GM18867 (cell line): Measurements from ENCODE around the gene MOXD1.
"Not testable (repeated sequence)": the region's sequence is repeated elsewhere in the genome, so short reads cannot be mapped to it uniquely, and the experiment has no call there.

Source experiments
- ATAC-seq: cut with Tn5 transposase; IDR thresholded peaks from one replicate; pipeline ENCODE4 v1.9.1; 2021; ENCODE audit warnings: mild to moderate bottlenecking, moderate library complexity; ENCODE audit not compliant: unreplicated experiment

Gene MOXD1

DNA sequence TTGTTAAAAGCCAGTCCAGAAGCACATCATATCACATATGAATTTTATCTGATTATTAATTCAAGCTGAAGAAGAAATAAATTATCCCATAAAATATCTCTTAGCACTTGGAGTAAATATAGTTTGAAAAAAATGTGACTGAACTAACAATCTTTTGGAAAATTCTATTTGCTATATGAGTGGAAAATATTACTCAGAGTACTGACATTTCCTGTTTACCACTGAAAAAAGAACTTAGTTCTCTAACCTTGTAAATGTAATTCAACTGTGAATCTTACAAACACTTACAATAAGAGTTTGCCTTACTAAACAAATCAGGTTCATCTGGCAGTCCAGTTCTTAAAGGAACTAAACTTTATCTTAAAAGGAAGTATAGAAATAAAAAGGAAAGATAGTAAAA is 44.2 kb downstream of the MOXD1 start:
- no peak for ATAC-seq

- ATAC-seq: peak; percentile 57
Observed at GRCh38 chr6:132354517-132355167, 46.6 kb downstream of the MOXD1 start.

- ATAC-seq: not testable (repeated sequence)
Observed at GRCh38 chr6:132351986-132352385, 49.3 kb downstream of the MOXD1 start.

GRCh38 chr6:132348231-132348630 is 53.0 kb downstream of the MOXD1 start:
- ATAC-seq: no peak

- ATAC-seq: no peak
Observed at GRCh38 chr6:132344811-132345210, 56.5 kb downstream of the MOXD1 start.

- ATAC-seq: no peak
Observed at GRCh38 chr6:132341646-132342045, 59.6 kb downstream of the MOXD1 start.

DNA sequence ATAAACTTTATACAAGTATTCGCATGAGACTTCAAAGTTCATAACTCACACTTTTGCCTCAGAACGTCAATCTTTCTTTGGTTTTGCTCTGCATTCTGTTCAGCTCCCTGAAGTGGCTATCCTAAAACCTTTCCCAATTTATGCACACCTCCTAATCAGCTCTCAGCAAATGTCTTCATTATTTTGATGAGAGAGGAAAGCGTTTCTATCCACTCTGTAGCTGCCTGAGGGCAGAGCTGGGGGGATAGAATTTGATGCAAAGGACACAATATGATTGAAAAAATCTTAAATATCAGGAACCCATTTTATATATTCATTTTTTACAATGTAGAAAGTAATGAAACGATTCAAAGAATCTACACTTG is 66.8 kb downstream of the MOXD1 start:
- no peak for ATAC-seq

- no peak for ATAC-seq
Observed at GRCh38 chr6:132333639-132334520, 67.4 kb downstream of the MOXD1 start.

GRCh38 chr6:132330759-132331158 is 70.5 kb downstream of the MOXD1 start:
- no peak for ATAC-seq

GRCh38 chr6:132322398-132322797 is 78.9 kb downstream of the MOXD1 start:
- ATAC-seq: no peak

DNA sequence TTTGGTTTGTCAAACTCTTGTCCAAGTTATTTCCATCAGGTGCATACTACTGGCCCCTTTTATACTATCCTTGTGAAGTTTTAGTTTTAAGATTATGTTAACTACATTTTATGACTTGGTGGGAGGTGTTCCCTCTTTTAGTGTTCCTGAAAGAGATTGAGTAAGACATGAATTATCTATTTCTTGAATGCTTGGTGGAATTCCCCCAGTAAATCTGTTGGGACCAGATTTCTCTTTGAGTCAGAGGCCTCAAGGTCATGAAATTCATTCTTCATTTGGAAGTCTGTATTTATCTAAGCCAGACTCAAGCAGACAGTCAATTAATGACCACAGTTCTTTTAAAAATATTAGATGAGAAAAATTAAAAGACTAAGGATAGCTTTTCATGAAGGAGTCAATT is 81.3 kb downstream of the MOXD1 start:
- ATAC-seq: no peak

DNA sequence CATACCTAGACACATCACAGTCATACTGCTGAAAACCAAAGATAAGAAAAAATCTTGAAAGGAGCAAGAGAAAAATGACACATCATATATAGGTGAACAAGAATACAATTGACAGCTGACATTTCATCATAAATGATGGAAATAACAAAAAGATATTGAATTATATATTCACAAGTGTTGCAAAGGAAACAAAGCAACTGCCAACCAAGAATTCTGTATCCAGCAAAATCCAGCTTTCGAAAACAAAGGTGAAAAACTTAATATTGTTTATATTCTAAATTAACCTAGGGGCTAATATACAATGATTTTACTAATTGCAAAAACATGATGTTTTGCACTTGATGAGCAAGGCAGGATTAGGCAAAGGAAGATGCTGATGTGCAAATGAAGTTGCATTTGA is 84.3 kb downstream of the MOXD1 start:
- ATAC-seq: no peak

GRCh38 chr6:132314432-132314831 is 86.8 kb downstream of the MOXD1 start:
- no peak for ATAC-seq

- ATAC-seq: no peak
Observed at GRCh38 chr6:132310921-132311320, 90.4 kb downstream of the MOXD1 start.

- ATAC-seq: not testable (repeated sequence)
Observed at GRCh38 chr6:132310151-132310550, 91.1 kb downstream of the MOXD1 start.

GRCh38 chr6:132304891-132305305 is 96.4 kb downstream of the MOXD1 start:
- ATAC-seq: no peak

- ATAC-seq: peak; percentile 93
Observed at GRCh38 chr6:132300323-132300949, 100.8 kb downstream of the MOXD1 start.

- ATAC-seq: peak; percentile 65
Observed at GRCh38 chr6:132298344-132298949, 102.8 kb downstream of the MOXD1 start.

DNA sequence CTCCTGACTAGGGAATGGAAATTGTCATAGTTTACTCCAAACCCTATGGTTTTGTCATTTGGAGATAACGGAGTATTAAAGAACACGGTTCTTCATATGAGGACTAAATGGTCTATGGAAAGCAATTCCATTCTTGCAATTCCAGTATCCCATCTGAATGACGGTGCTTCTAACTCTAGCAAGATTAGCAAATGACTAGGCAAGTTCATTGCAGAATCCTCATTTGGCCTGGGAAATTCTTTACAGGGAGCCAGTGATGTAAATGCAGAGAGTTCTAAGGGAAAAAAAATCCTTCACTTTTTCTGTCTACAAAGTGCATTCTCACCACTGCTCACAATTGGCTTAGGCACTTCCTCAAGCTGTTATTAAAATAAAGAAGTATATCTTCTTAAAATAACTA is 111.5 kb downstream of the MOXD1 start:
- ATAC-seq: no peak

DNA sequence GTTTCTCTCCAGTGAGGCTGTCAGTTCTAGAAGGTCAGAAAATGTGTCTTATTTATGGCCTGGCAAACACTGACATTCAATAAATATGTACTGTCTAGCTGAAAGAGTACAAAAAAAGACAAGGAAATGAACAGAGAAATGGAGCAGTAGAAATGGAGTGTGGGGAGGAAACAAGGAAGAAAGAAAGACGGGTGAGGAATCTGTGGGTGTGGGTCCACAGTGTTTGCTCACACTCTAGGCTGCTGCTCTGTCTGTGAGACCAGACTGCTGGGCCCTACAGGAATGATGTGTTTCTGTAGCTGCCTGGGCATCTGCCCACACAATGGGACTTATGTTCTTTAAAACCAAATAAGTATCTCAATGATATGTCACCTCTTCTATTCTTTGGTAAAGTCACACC is 114.2 kb downstream of the MOXD1 start:
- ATAC-seq: no peak

- ATAC-seq: peak; percentile 59
Observed at GRCh38 chr6:132286298-132287019, 114.8 kb downstream of the MOXD1 start.
